Measurements from ENCODE around the gene BRF1. TPM values are rescaled to one million over a fixed set of nuclear protein-coding genes. Genes with fewer than 3 reads are reported as not detected.

BRF1 gene
- total RNA-seq, 2 experiments from 2014 or later: 21.9 to 22.8 TPM

- H3K9me3 Mint-ChIP-seq: no peaks in the 10 kb centered on the region
- no peak overlapping the region for H3K4me3 Mint-ChIP-seq
- peaks cover 4% of the 10 kb centered on the region for H3K4me1 Mint-ChIP-seq
- H3K36me3 Mint-ChIP-seq: peaks cover 2% of the 10 kb centered on the region
- DNase-seq: no peak
- H3K27me3 Mint-ChIP-seq: no peaks in the 10 kb centered on the region
- no peak overlapping the region for H3K27ac Mint-ChIP-seq
These were observed 59.8 kb downstream of the BRF1 start for GRCh38 chr14:105240811-105241576.

- Mint-ChIP-seq H3K27me3 (no peaks in the 10 kb centered on the region), H3K36me3 (no peaks in the 10 kb centered on the region), H3K9me3 (no peaks in the 10 kb centered on the region), H3K27ac (no peak overlapping the region), H3K4me3 (no peak overlapping the region), H3K4me1 (peaks cover 2% of the 10 kb centered on the region)
- no peak for DNase-seq
These were observed 71.6 kb downstream of the BRF1 start for GRCh38 chr14:105229099-105229655.

- no peaks in the 10 kb centered on the region for H3K36me3 Mint-ChIP-seq
- no peak overlapping the region for H3K27ac Mint-ChIP-seq
- H3K4me1 Mint-ChIP-seq: peaks cover 2% of the 10 kb centered on the region
- H3K27me3 Mint-ChIP-seq: no peaks in the 10 kb centered on the region
- H3K9me3 Mint-ChIP-seq: no peaks in the 10 kb centered on the region
- no peak for DNase-seq
- H3K4me3 Mint-ChIP-seq: no peak overlapping the region
These were observed 72.2 kb downstream of the BRF1 start for GRCh38 chr14:105228562-105228961.

GRCh38 chr14:105227346-105227745, 73.5 kb downstream of the BRF1 start:
- peaks cover 1% of the 10 kb centered on the region for H3K36me3 Mint-ChIP-seq
- H3K9me3 Mint-ChIP-seq: no peaks in the 10 kb centered on the region
- no peaks in the 10 kb centered on the region for H3K27me3 Mint-ChIP-seq
- no peak overlapping the region for H3K27ac Mint-ChIP-seq
- peaks cover 2% of the 10 kb centered on the region for H3K4me1 Mint-ChIP-seq
- DNase-seq: no peak
- no peak overlapping the region for H3K4me3 Mint-ChIP-seq

GRCh38 chr14:105226198-105226597, 74.6 kb downstream of the BRF1 start:
- Mint-ChIP-seq H3K27ac (no peak overlapping the region), H3K4me1 (peaks cover 2% of the 10 kb centered on the region), H3K36me3 (peaks cover 3% of the 10 kb centered on the region), H3K4me3 (no peak overlapping the region), H3K27me3 (no peaks in the 10 kb centered on the region), H3K9me3 (no peaks in the 10 kb centered on the region)
- DNase-seq: no peak

- H3K4me1 Mint-ChIP-seq: peaks cover 2% of the 10 kb centered on the region
- no peak overlapping the region for H3K27ac Mint-ChIP-seq
- no peaks in the 10 kb centered on the region for H3K27me3 Mint-ChIP-seq
- no peak overlapping the region for H3K4me3 Mint-ChIP-seq
- no peaks in the 10 kb centered on the region for H3K9me3 Mint-ChIP-seq
- peaks cover 3% of the 10 kb centered on the region for H3K36me3 Mint-ChIP-seq
- DNase-seq: no peak
These were observed 75.8 kb downstream of the BRF1 start for GRCh38 chr14:105224845-105225570.

- H3K27ac Mint-ChIP-seq: no peak overlapping the region
- H3K4me3 Mint-ChIP-seq: no peak overlapping the region
- H3K9me3 Mint-ChIP-seq: no peaks in the 10 kb centered on the region
- H3K4me1 Mint-ChIP-seq: peaks cover 2% of the 10 kb centered on the region
- no peak for DNase-seq
- no peaks in the 10 kb centered on the region for H3K27me3 Mint-ChIP-seq
- H3K36me3 Mint-ChIP-seq: peaks cover 3% of the 10 kb centered on the region
These were observed 76.8 kb downstream of the BRF1 start for GRCh38 chr14:105223770-105224544.

GRCh38 chr14:105223260-105223659, 77.5 kb downstream of the BRF1 start:
- no peaks in the 10 kb centered on the region for H3K9me3 Mint-ChIP-seq
- no peak for DNase-seq
- peaks cover 2% of the 10 kb centered on the region for H3K4me1 Mint-ChIP-seq
- H3K27ac Mint-ChIP-seq: no peak overlapping the region
- H3K36me3 Mint-ChIP-seq: peaks cover 3% of the 10 kb centered on the region
- no peak overlapping the region for H3K4me3 Mint-ChIP-seq
- no peaks in the 10 kb centered on the region for H3K27me3 Mint-ChIP-seq

- Mint-ChIP-seq H3K36me3 (peaks cover 3% of the 10 kb centered on the region), H3K27me3 (no peaks in the 10 kb centered on the region), H3K4me1 (peaks cover 2% of the 10 kb centered on the region), H3K27ac (no peak overlapping the region), H3K4me3 (no peak overlapping the region), H3K9me3 (no peaks in the 10 kb centered on the region)
- DNase-seq: no peak
These were observed 79.1 kb downstream of the BRF1 start for GRCh38 chr14:105221598-105222178.

- Mint-ChIP-seq H3K4me3 (no peak overlapping the region), H3K27me3 (no peaks in the 10 kb centered on the region), H3K27ac (no peak overlapping the region), H3K36me3 (peaks cover 3% of the 10 kb centered on the region), H3K4me1 (peaks cover 2% of the 10 kb centered on the region), H3K9me3 (no peaks in the 10 kb centered on the region)
- no peak for DNase-seq
These were observed 79.9 kb downstream of the BRF1 start for GRCh38 chr14:105220699-105221597.

GRCh38 chr14:105219753-105220152, 81.0 kb downstream of the BRF1 start:
- H3K4me1 Mint-ChIP-seq: no peaks in the 10 kb centered on the region
- peaks cover 3% of the 10 kb centered on the region for H3K36me3 Mint-ChIP-seq
- no peaks in the 10 kb centered on the region for H3K9me3 Mint-ChIP-seq
- DNase-seq: no peak
- no peak overlapping the region for H3K27ac Mint-ChIP-seq
- no peaks in the 10 kb centered on the region for H3K27me3 Mint-ChIP-seq
- H3K4me3 Mint-ChIP-seq: no peak overlapping the region

- Mint-ChIP-seq H3K4me3 (no peak overlapping the region), H3K27ac (no peak overlapping the region), H3K9me3 (no peaks in the 10 kb centered on the region), H3K36me3 (peaks cover 3% of the 10 kb centered on the region), H3K27me3 (no peaks in the 10 kb centered on the region), H3K4me1 (no peaks in the 10 kb centered on the region)
- DNase-seq: no peak
These were observed 81.7 kb downstream of the BRF1 start for GRCh38 chr14:105219043-105219612.

- Mint-ChIP-seq H3K27ac (no peak overlapping the region), H3K36me3 (peaks cover 3% of the 10 kb centered on the region), H3K9me3 (no peaks in the 10 kb centered on the region), H3K4me3 (no peak overlapping the region), H3K4me1 (no peaks in the 10 kb centered on the region), H3K27me3 (no peaks in the 10 kb centered on the region)
- no peak for DNase-seq
These were observed 82.2 kb downstream of the BRF1 start for GRCh38 chr14:105218611-105219010.

- H3K36me3 Mint-ChIP-seq: peaks cover 2% of the 10 kb centered on the region
- H3K9me3 Mint-ChIP-seq: no peaks in the 10 kb centered on the region
- no peak for DNase-seq
- H3K27me3 Mint-ChIP-seq: no peaks in the 10 kb centered on the region
- H3K4me3 Mint-ChIP-seq: no peak overlapping the region
- no peaks in the 10 kb centered on the region for H3K4me1 Mint-ChIP-seq
- no peak overlapping the region for H3K27ac Mint-ChIP-seq
These were observed 83.0 kb downstream of the BRF1 start for GRCh38 chr14:105217774-105218173.

All from activated naive CD8-positive, alpha-beta T cell treated with anti-CD3 and anti-CD28 coated beads for 36 hours (primary cell).